Activated CD4-positive, alpha-beta T cell treated with anti-CD3 and anti-CD28 coated beads for 36 hours (primary cell): Measurements from ENCODE around the gene SPTBN1. TPM values are rescaled to one million over a fixed set of nuclear protein-coding genes. Genes with fewer than 3 reads are reported as not detected.
A peak's percentile ranks its signal among the peaks of the same experiment; 100 is the strongest.

Experiments
- ATAC-seq: fragments of 200-7000 bp; cut with Tn5 transposase; one replicate; pipeline ENCODE4 v1.10.0; 2021; ENCODE audit warnings: mild to moderate bottlenecking, moderate library complexity
- CTCF ChIA-PET: fragments of 350-600 bp; sonication (Branson Sonifier 250); formaldehyde crosslinking; loops from one replicate; lab custom pipeline; 2021; ENCODE audit warnings: antibody characterized with exemption; lab: Charles Lee
- POLR2A ChIA-PET: fragments of 350-600 bp; sonication (Branson Sonifier 250); formaldehyde crosslinking; loops from one replicate; lab custom pipeline; 2021; ENCODE audit warnings: antibody characterized with exemption, inconsistent platforms; lab: Charles Lee
- DNase-seq: peaks from one replicate; pipeline ENCODE4 v3.0.0-alpha.2; 2020
- H3K27ac Mint-ChIP-seq: one replicate; pipeline ENCODE4 v1.8.0; 2021; ENCODE audit warnings: mixed read lengths
- H3K27me3 Mint-ChIP-seq: one replicate; pipeline ENCODE4 v1.8.0; 2021; ENCODE audit warnings: mixed read lengths
- H3K36me3 Mint-ChIP-seq: one replicate; pipeline ENCODE4 v1.8.0; 2021; ENCODE audit warnings: low read depth, mixed read lengths
- H3K4me1 Mint-ChIP-seq: one replicate; pipeline ENCODE4 v1.8.0; 2021; ENCODE audit warnings: mixed read lengths
- H3K4me3 Mint-ChIP-seq: one replicate; pipeline ENCODE4 v1.8.0; 2021; ENCODE audit warnings: mild to moderate bottlenecking, moderate library complexity, mixed read lengths
- H3K9me3 Mint-ChIP-seq: one replicate; pipeline ENCODE4 v1.8.0; 2021; ENCODE audit warnings: low read depth, mixed read lengths
- intact Hi-C, 2 experiments: fragments of 100-400 bp; cut with DNase I in 1 of 2; cut with micrococcal nuclease in 1 of 2; formaldehyde crosslinking; loops; one replicate each; pipeline versions ENCODE4 v1.14.2 to v1.15.1; 2022 to 2024; cut with DNase I, micrococcal nuclease
- total RNA-seq, 2 experiments: library from RNA; stranded (reverse); gene quantifications; one replicate each; pipeline ENCODE4 v1.2.3, GENCODE V29; 2021

The SPTBN1 gene
- total RNA-seq, 2 experiments from 2014 or later = 76.6 to 86.8 TPM

DNA sequence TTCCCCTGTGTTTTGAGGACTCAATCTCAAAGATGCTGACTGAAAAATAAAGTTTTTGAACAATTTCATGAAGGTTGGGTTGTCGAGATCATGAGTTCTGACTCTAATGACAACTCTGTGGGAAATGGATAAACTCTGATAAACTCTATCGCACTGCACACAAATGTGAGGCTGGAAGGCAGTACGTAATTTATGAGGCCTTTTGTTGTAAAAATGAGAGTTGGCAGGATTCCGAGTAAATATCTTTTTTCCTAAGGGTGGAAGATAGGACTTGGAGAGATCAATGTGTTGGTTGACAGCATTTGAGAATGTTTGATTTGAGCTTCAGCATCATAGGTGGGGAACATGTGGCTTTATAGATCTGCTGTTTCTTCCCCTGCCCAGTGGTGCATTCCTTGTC, 90.4 kb downstream of the SPTBN1 start:
- Mint-ChIP-seq H3K9me3 (no peaks in the 10 kb centered on the region), H3K27ac (no peak overlapping the region), H3K4me3 (no peak overlapping the region), H3K36me3 (no peaks in the 10 kb centered on the region), H3K4me1 (peaks cover 14% of the 10 kb centered on the region), H3K27me3 (no peaks in the 10 kb centered on the region)
- intact Hi-C loops = no loop called here
- ChIA-PET CTCF (no interaction called here), POLR2A (no interaction called here)
- ATAC-seq (no peak), DNase-seq (no peak)

DNA sequence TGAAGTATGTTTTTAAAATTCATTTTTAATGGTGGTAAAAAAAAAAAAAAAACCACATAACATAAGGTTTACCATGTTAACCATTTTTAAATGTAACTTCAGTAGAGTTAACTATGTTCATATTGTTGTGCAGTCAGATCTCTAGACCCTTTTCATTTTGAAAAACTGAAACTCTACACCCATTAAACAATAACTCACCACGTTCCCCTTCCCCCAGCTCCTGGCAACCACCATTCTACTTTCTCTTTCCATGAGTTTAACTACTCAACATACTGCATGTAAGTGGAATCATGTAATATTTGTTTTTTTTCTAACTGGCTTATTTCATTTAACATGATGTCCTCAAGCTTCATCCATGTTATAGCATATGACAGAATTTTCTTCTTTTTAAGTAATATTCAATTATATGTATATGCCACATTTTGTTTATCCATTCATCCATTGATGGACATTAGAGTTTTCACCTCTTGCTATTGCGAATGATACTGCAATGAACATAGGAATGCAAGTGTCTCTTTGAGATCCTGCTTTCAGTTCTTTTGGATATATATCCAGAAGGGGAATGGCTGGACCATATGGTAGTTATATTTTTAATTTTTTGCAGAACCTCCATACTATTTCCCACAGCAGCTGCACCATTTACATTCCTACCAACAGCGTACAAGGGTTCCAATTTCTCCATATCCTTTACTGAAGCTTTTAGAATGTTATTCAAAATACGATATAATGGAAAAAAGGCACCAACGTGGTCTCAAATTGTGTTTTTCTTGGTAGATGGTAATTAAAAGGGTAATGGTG, 91.0 kb downstream of the SPTBN1 start:
- ChIA-PET POLR2A (no interaction called here), CTCF (no interaction called here)
- peak overlapping the region; percentile 5 for H3K27ac Mint-ChIP-seq
- no peaks in the 10 kb centered on the region for H3K9me3 Mint-ChIP-seq
- DNase-seq (peak; percentile 29), ATAC-seq (peak; percentile 63)
- no peaks in the 10 kb centered on the region for H3K27me3 Mint-ChIP-seq
- intact Hi-C loops = no loop called here
- H3K4me3 Mint-ChIP-seq = no peak overlapping the region
- H3K36me3 Mint-ChIP-seq = no peaks in the 10 kb centered on the region
- peaks cover 14% of the 10 kb centered on the region for H3K4me1 Mint-ChIP-seq

DNA sequence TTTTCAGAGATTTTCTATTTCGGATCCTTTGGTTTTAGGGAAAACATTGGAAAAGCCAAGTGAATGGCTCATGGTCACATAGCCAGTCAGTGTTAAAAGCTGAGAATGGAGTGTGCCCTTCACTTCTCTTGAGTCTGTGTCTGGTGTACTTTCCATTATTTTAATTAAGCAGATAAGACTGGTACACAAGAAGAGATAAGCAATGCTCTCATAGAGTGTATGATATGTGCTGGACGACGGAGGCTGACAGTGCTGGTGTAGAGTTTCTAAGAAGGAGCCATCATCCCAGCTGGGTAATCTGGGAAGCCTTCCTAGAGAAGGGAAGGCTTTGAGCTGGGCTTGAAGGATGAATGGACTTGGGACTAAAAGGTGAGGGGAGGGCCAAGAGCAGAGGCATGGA, 93.3 kb downstream of the SPTBN1 start:
- H3K27ac Mint-ChIP-seq = no peak overlapping the region
- ATAC-seq (no peak), DNase-seq (no peak)
- H3K36me3 Mint-ChIP-seq = no peaks in the 10 kb centered on the region
- no peak overlapping the region for H3K4me3 Mint-ChIP-seq
- POLR2A ChIA-PET = no interaction called here
- no peaks in the 10 kb centered on the region for H3K9me3 Mint-ChIP-seq
- CTCF ChIA-PET = no interaction called here
- peaks cover 21% of the 10 kb centered on the region for H3K4me1 Mint-ChIP-seq
- no peaks in the 10 kb centered on the region for H3K27me3 Mint-ChIP-seq
- intact Hi-C loops = no loop called here

DNA sequence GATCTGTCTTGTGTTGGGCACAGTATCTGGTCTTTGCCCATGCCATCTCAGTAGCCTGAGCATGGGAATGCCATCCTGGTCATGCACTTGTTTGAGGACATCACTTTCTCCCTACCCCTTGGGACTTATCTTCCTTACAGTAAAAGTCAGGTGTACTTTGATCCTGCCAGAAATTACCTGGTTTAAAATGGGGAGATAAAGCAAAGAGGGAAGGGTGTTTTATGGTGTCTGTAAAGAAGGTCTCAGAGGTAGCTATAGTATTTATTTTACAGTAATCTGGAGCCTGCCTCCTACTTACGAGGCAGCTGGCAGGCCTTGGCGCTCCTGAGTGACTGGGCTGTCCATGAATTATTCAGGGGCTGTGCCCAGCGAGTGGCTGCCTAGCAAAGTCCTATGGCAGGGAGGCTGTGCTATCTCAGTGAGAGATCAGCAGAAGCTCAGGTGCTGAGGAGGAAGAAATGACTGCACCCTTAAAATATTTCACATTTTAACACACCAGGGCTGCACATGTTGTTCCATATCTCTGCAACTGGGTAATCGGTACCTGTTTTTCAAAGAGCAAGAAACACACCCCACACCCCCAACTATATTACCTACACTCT, 93.9 kb downstream of the SPTBN1 start:
- intact Hi-C loops = loop anchor here in 1 of 2 experiments (2.0 to 10.0 kb wide), 2 partner anchors 21 to 675 kb away; no protein-coding TSS in a partner anchor
- no peaks in the 10 kb centered on the region for H3K9me3 Mint-ChIP-seq
- CTCF ChIA-PET = interaction anchor here (0.6 to 1.6 kb wide), 2 partner anchors 26 to 545 kb away, joined by 3 to 4 read pairs; no protein-coding TSS in a partner anchor
- DNase-seq = no peak
- H3K27me3 Mint-ChIP-seq = no peaks in the 10 kb centered on the region
- peaks cover 26% of the 10 kb centered on the region for H3K4me1 Mint-ChIP-seq
- H3K27ac Mint-ChIP-seq = no peak overlapping the region
- no peaks in the 10 kb centered on the region for H3K36me3 Mint-ChIP-seq
- ATAC-seq = no peak
- H3K4me3 Mint-ChIP-seq = no peak overlapping the region
- POLR2A ChIA-PET = no interaction called here

DNA sequence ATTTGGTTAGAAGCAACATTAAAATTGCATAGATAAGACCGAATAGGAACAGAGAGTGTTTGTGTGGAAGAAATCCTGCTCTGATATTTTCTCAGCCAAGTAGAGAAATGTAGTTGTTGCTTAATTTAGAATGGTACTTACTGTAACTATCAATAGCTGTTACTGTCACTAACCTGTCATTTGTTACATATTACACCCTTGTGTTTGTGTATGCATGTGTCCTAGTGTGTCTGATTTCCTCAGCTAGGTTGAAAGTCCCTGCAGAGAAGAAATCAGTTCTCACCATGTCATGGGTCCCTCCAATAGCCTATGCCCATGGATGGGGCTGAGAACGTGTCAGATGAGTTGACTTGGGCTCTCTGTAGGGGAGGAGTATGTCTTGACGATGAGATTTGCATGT, 94.4 kb downstream of the SPTBN1 start:
- CTCF ChIA-PET = interaction anchor here (0.6 to 1.6 kb wide), 3 partner anchors 26 to 546 kb away, joined by 3 to 4 read pairs (median 3); no protein-coding TSS in a partner anchor
- Mint-ChIP-seq H3K4me3 (no peak overlapping the region), H3K27me3 (no peaks in the 10 kb centered on the region), H3K9me3 (no peaks in the 10 kb centered on the region), H3K4me1 (peaks cover 27% of the 10 kb centered on the region), H3K27ac (no peak overlapping the region), H3K36me3 (no peaks in the 10 kb centered on the region)
- POLR2A ChIA-PET = no interaction called here
- no peak for DNase-seq
- intact Hi-C loops = loop anchor here in 1 of 2 experiments (2.0 to 10.0 kb wide), 2 partner anchors 22 to 674 kb away; no protein-coding TSS in a partner anchor
- no peak for ATAC-seq

DNA sequence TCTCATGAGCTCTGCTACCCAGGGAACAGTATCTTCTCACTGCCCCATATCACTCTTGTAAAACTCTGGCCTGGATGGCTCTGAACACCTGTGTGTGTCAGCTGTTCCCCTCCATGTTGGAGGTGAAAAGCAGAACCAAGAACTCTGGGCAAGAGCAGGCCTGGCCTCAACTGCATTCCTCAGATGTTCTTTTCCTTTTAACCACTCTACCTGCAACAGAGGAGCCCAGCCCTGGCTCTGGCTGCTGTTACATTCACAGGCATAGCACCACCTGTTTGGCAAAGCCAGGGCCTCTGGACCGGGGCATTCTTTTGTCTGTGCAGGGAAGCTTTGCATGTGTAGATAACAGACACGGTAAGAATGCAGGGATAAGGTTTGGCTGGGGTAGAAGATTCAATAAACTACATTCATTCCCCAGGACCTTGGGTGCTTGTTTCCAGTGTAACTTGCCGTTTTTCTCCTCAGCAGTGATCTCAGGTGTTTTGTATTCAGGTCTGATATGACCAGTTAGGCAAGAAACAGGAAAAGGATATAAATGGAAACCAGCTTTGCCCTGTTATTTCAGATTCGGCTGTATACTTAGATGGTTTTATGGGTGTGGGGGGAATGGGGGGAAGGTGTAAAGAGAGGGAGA, 95.1 kb downstream of the SPTBN1 start:
- H3K9me3 Mint-ChIP-seq = no peaks in the 10 kb centered on the region
- DNase-seq = no peak
- intact Hi-C loops = loop anchor here in 1 of 2 experiments (2.0 to 10.0 kb wide), 2 partner anchors 22 to 674 kb away; no protein-coding TSS in a partner anchor
- no peak overlapping the region for H3K4me3 Mint-ChIP-seq
- no peaks in the 10 kb centered on the region for H3K27me3 Mint-ChIP-seq
- POLR2A ChIA-PET = no interaction called here
- H3K4me1 Mint-ChIP-seq = peaks cover 27% of the 10 kb centered on the region
- CTCF ChIA-PET = interaction anchor here (0.6 to 1.6 kb wide), 3 partner anchors 27 to 113 kb away, joined by 3 to 4 read pairs (median 3); no protein-coding TSS in a partner anchor
- no peaks in the 10 kb centered on the region for H3K36me3 Mint-ChIP-seq
- no peak for ATAC-seq
- no peak overlapping the region for H3K27ac Mint-ChIP-seq

DNA sequence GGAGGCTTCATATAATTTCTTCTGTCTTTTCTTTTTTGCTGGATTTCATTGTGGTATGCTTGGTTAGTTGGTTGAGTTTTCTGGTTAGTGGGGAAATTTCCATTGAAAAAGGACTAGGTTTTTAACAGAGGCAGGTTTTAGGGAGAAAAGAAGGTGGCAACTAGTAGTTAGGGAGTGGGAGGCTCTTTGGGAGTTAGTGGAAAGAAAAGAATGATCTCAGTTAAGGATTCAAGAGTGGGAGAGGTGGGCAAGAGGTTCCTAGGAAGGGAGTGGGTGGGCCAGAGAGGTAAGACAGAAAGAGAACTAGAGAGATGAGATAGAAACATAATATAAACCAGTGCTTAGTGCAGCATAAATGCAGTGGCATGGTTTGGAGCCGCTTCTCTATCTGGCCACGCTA, 96.9 kb downstream of the SPTBN1 start:
- Mint-ChIP-seq H3K36me3 (no peaks in the 10 kb centered on the region), H3K4me3 (no peak overlapping the region), H3K4me1 (peaks cover 32% of the 10 kb centered on the region), H3K27ac (no peak overlapping the region), H3K27me3 (no peaks in the 10 kb centered on the region), H3K9me3 (no peaks in the 10 kb centered on the region)
- POLR2A ChIA-PET = no interaction called here
- DNase-seq (no peak), ATAC-seq (no peak)
- CTCF ChIA-PET = interaction anchor here (2.2 kb wide), 1 partner anchor 152 kb away, joined by 11 read pairs; no protein-coding TSS in a partner anchor
- intact Hi-C loops = loop anchor here in 1 of 2 experiments (10.0 kb wide), 1 partner anchor 672 kb away; no protein-coding TSS in a partner anchor

DNA sequence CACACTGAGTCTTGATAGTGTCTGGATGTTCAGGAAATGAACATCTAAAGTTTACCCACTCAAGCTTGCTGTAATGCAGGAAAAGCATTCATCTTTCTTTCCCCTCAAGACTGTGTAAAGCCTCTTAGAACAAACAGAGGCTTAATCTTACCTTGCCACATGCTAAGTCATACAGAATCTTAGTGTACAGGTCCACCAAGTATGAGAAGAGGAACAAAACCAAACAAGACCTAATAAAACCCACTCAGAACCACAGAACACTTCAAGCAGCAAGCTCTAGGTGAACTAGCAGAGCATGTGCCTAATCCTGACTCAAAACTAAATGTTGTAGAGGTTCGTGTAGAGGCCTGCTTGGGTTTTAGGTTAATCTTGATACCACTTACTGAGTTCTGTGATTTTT, 97.6 kb downstream of the SPTBN1 start:
- POLR2A ChIA-PET = no interaction called here
- intact Hi-C loops = loop anchor here in 1 of 2 experiments (10.0 kb wide), 1 partner anchor 671 kb away; no protein-coding TSS in a partner anchor
- ATAC-seq (no peak), DNase-seq (no peak)
- CTCF ChIA-PET = interaction anchor here (0.9 to 2.2 kb wide), 5 partner anchors 17 to 151 kb away, joined by 3 to 11 read pairs (median 4); no protein-coding TSS in a partner anchor
- H3K4me3 Mint-ChIP-seq = no peak overlapping the region
- H3K9me3 Mint-ChIP-seq = no peaks in the 10 kb centered on the region
- no peaks in the 10 kb centered on the region for H3K36me3 Mint-ChIP-seq
- H3K4me1 Mint-ChIP-seq = peaks cover 28% of the 10 kb centered on the region
- no peaks in the 10 kb centered on the region for H3K27me3 Mint-ChIP-seq
- no peak overlapping the region for H3K27ac Mint-ChIP-seq

DNA sequence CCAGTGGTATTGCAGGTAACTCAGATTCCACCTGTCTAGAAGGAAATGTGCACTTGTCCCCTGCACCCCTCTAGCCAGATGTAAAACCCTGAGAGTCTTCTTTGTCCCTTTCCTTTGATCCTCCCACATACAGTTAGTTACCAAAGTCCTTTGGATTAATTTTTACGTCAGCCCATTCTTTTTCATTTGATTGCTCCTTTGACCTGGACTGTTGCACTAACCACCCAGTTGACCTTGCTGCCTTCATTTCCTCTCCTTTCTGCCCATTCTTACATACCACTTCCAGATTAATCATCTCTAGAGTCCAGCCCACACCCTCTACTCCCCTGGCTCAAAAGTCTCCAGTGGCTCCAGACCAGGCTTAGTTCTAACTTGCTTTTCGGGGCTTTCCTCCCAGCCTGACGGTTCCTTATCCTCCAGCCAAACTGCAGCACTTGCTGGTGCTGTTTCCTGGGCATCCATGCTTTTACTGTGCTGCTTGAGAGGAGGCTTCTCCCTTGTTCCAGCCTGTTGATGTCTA, 99.3 kb downstream of the SPTBN1 start:
- peaks cover 24% of the 10 kb centered on the region for H3K4me1 Mint-ChIP-seq
- no peaks in the 10 kb centered on the region for H3K27me3 Mint-ChIP-seq
- H3K9me3 Mint-ChIP-seq = no peaks in the 10 kb centered on the region
- intact Hi-C loops = loop anchor here (5.0 to 10.0 kb wide), 4 partner anchors 167 to 727 kb away; partner anchors contain the start of genes ACYP2 (in 1 of the 2) and EML6 (in 1 of the 2)
- no peak for DNase-seq
- no peak for ATAC-seq
- CTCF ChIA-PET = interaction anchor here (0.8 to 2.2 kb wide), 2 partner anchors 44 to 150 kb away, joined by 3 to 11 read pairs; no protein-coding TSS in a partner anchor
- no peak overlapping the region for H3K4me3 Mint-ChIP-seq
- POLR2A ChIA-PET = no interaction called here
- H3K27ac Mint-ChIP-seq = no peak overlapping the region
- H3K36me3 Mint-ChIP-seq = no peaks in the 10 kb centered on the region

DNA sequence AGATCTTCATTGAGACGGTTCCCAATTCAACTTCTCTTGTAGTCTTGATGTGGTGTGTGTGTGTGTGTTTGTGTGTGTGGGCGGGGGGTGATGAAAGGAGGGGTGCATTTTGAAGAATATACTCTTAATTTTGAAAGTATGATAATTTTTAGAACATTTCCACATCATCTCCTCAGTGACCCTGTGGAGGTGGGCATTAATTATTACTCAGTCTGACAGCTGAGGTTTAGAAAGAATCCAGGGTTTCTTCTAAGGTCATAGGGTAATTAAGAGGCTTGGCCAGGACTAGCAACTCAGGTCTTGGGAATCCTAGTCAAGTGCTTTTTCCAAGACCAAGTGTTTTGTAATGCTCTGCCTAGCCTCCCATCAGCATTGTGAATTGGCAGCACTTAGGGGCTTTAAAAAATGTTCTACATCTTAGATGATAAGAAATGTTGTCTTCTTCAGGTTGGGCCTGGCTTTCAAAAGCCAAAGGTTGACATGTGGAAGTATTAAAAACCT, 100.5 kb downstream of the SPTBN1 start:
- no peaks in the 10 kb centered on the region for H3K27me3 Mint-ChIP-seq

More for the DNA sequence above, 100.5 kb downstream of the SPTBN1 start:
- peaks cover 30% of the 10 kb centered on the region for H3K4me1 Mint-ChIP-seq
- peaks cover 7% of the 10 kb centered on the region for H3K36me3 Mint-ChIP-seq
- ATAC-seq (no peak), DNase-seq (no peak)
- peak overlapping the region; percentile 91 for H3K4me3 Mint-ChIP-seq
- CTCF ChIA-PET = interaction anchor here (2.5 kb wide), 1 partner anchor 33 kb away, joined by 19 read pairs; no protein-coding TSS in a partner anchor
- intact Hi-C loops = loop anchor here (5.0 to 10.0 kb wide), 4 partner anchors 166 to 726 kb away; partner anchors contain the start of genes ACYP2 (in 1 of the 2) and EML6 (in 1 of the 2)
- POLR2A ChIA-PET = no interaction called here
- H3K9me3 Mint-ChIP-seq = no peaks in the 10 kb centered on the region
- H3K27ac Mint-ChIP-seq = peak overlapping the region; percentile 49
